GM12891 (cell line): ENCODE data around the gene TTLL5.
A peak's percentile ranks its signal among the peaks of the same experiment; 100 is the strongest.

Experiments
- DNase-seq: peaks from one replicate; pipeline ENCODE4 v3.0.0; 2011; ENCODE audit warnings: low spot score; ENCODE audit not compliant: insufficient read length
- FAIRE-seq: peaks from 2 replicates; lab custom pipeline; 2011; peaks lifted over from hg19 to GRCh38; lab: Jason Lieb, UNC
- PAX5 ChIP-seq: IDR thresholded peaks from 2 replicates; pipeline ENCODE4 v1.6.1; 2011; ENCODE audit warnings: low read length, moderate library complexity, mild to moderate bottlenecking; ENCODE audit not compliant: insufficient read depth, severe bottlenecking
- POLR2A ChIP-seq: IDR thresholded peaks from 2 replicates; pipeline ENCODE4 v1.6.1; 2011; ENCODE audit warnings: low read depth, low read length, control low read depth
- POLR2AphosphoS5 ChIP-seq: IDR thresholded peaks from 2 replicates; pipeline ENCODE4 v1.6.1; 2011; ENCODE audit warnings: low read depth, low read length, control low read depth
- POU2F2 ChIP-seq: IDR thresholded peaks from 2 replicates; pipeline ENCODE4 v1.6.1; 2011; ENCODE audit warnings: low read depth, mild to moderate bottlenecking, control low read depth, low read length, moderate library complexity
- SPI1 ChIP-seq: IDR thresholded peaks from 2 replicates; pipeline ENCODE4 v1.6.1; 2011; ENCODE audit warnings: low read depth, low read length, control low read depth
- TAF1 ChIP-seq: IDR thresholded peaks from 2 replicates; pipeline ENCODE4 v1.6.1; 2011; ENCODE audit warnings: low read depth, low read length, control low read depth

TTLL5 gene

DNA sequence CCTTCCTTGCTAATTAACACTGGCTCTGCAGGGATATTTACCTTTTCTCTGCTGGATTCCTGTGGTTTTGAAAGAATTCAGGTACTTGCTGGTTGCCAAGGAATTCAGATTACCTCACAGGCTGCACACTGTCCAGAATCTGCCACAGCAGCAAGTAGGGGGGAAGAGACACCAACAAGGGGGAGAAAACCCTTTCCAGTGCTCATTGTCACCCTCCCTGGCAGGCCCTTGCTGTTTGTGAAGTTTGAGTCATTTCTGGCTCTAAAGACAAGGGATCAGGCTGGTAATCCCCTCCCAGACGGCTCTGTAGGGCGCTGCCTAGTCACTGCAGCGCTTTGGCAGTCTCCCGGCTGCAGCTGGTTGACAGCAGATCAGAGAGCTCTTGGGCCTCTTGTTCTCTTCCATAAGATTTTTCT is 50.8 kb downstream of the TTLL5 start:
- DNase-seq (no peak), FAIRE-seq (no peak)
- no peak for TF ChIP-seq TAF1
- TF ChIP-seq POU2F2 = no peak
- TF ChIP-seq POLR2AphosphoS5 = no peak
- TF ChIP-seq PAX5 = no peak
- no peak for TF ChIP-seq POLR2A
- no peak for TF ChIP-seq SPI1

DNA sequence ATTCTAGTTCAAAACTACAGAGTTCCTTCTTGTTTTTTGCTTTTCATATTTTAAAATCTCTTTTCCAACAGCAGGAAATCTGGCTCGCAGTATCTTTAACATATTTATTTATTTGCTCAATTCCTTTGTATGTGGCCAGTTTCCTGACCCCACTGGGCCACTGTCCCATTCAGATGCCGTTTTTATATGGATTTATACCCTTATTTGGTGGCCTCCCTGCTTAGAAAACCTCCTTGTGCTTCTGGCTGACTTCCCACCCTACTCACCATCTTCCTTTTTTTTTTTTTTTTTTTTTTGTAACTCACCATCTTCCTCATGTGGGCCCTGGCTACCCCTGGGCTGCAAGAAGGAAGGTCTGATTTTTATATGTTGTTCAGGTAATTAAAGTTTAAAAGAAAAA is 53.9 kb downstream of the TTLL5 start:
- TF ChIP-seq POU2F2 (no peak), POLR2AphosphoS5 (no peak), POLR2A (no peak), SPI1 (no peak), TAF1 (no peak), PAX5 (no peak)
- FAIRE-seq = no peak
- no peak for DNase-seq

DNA sequence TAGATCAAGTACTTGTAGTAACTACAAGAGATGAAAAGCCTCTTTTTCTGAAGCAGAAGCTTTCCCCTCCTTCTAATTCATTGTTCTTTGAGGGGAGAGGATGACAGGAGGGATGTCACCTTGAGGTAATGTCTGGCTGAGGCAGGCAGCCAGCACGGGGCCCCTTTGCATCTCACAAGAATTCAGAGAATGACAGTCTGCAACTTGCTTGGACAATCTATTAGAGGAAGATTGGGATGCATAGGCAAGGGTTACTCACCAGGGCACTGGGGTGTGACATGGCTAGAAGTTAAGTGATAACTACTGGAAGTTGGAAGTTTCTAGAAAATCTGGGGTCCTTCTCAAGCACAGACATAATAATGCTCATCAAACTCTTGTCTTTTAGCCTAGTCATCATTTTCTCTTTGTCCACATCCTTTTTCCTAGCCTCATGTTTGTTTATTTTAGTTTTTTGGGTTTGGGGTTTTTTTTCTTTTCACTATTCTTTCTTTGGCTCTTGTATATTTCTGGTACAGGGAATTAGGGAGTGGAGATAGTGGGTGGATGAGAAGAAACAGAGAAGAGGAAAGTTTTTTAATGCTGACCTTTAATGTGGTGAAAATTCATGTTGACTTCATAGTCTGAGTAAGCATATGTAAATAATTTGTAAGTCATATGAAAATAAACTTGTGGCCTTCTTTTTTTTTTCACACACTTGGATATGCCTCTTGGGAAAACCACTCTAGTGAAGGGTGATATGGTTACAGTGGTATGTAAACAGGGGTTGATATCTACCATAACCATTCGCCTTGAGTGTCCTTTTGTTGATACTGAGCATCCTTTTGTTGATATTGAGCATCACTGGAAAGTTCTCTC is 55.1 kb downstream of the TTLL5 start:
- FAIRE-seq (no peak), DNase-seq (no peak)
- TF ChIP-seq POLR2A (no peak), POU2F2 (no peak), POLR2AphosphoS5 (no peak), TAF1 (no peak), PAX5 (no peak), SPI1 (no peak)

DNA sequence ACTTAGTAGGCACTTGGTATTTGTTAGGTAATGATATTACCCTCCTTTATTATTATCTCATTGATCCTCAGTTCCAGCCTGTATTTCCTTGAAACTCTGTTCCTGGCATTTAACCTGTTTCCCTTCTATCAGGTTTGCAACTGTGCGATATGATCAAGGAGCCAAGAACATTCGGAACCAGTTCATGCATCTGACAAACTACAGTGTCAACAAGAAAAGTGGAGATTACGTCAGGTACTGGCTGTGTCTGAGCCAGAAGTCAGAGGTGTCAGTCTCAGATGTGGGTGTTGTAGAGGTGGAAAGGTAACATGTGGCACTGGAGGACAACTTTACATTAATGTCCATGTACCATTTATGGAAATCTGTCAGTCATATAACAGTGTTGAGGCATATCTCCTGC is 56.7 kb downstream of the TTLL5 start:
- DNase-seq (no peak), FAIRE-seq (no peak)
- no peak for TF ChIP-seq PAX5
- no peak for TF ChIP-seq SPI1
- no peak for TF ChIP-seq POLR2A
- TF ChIP-seq POLR2AphosphoS5 = no peak
- no peak for TF ChIP-seq TAF1
- no peak for TF ChIP-seq POU2F2

DNA sequence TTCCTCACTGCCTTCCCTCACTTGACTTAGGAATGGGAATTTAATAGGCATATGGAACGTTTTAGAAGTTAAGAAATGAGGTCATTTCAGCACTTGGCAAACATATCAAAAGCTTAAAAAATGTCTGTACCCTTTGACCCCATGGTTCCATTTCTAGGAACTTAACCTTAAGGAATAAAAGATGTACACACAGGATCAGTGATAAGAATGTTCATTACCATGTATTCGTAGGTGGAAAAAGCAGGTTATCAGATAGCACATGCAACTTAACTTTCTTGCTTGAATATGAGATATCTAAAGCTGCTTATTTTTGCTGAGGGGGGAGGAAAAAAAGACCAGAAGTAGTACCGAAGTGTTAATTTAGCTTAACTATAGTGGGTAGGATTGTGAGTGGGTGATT is 57.2 kb downstream of the TTLL5 start:
- FAIRE-seq (no peak), DNase-seq (no peak)
- no peak for TF ChIP-seq SPI1
- TF ChIP-seq POLR2A = no peak
- no peak for TF ChIP-seq POLR2AphosphoS5
- TF ChIP-seq PAX5 = no peak
- no peak for TF ChIP-seq TAF1
- no peak for TF ChIP-seq POU2F2

DNA sequence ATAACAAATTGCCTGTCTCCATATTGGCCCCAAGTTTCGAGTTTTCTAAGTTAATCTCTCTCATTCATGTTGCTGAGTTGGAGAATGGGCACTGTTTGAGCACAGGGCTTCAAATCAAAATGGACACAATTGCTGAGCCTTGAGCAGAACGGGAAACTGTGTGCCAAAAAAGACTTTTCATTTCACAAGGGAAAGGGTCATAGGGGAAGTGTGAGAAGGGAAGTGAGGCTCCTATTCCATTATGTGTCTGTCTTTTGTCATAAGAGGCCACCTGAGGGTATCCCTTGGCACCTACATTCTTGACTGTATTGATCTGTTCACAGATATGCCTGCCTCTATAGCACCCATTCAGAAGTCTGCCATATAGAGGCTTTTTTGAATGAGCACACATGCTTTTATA is 59.1 kb downstream of the TTLL5 start:
- TF ChIP-seq POLR2AphosphoS5 (no peak), TAF1 (no peak), POU2F2 (no peak), SPI1 (no peak), POLR2A (no peak), PAX5 (no peak)
- FAIRE-seq (no peak), DNase-seq (no peak)

DNA sequence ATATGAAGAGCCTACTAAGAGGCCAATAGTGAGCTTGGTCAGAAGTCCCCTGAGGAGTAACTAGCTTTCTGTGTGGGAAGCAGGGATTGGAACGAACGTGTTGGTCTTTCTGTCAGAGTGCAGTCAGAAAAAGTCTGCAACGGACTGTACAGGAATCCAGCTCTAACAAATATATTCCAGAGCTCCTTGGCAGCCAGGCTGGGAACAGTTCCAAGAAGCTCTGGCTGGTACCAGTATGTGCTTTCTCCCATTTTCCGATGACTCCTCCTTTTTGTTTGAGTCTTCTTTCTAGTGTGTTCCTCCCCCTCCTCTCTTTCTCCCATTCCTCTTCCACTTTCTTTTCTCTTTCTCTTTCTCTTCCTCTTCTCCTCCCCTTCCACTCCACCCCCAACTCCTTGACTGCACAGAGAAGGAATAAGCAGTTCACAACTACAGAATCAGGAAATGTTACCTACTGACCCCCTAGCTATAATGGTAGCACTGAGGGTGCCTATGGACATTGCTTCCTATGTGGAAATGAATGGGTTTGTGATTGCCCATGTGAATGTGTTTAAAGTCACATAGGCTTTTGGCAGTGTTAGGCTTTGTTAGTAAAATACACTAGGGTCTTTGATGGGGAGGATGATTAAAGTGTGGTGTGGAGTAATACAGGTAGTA is 59.9 kb downstream of the TTLL5 start:
- TF ChIP-seq SPI1 = no peak
- DNase-seq (no peak), FAIRE-seq (no peak)

DNA sequence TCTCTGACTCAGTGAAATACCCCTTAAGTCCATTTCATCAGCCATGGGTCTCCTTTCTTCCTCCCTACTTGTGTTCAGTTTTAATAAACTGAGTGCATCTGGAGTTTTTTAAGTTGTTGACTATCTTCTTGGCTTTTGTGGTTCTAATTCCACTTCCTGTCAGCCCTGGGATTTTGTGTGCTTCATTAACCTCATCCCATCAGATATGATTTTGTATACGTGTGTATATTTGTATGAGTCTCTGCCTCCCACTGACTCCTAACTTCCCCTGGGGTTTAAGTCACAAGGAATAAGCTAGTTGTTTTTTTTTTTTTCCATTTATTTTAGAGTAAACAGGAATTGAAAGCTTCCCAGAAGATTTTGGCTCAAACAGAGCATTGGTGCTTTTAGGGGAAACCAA is 62.7 kb downstream of the TTLL5 start:
- TF ChIP-seq TAF1 (no peak), SPI1 (0 out of 2 replicates have a peak, but pooled peaks have one; percentile 1)
- FAIRE-seq (no peak), DNase-seq (no peak)

DNA sequence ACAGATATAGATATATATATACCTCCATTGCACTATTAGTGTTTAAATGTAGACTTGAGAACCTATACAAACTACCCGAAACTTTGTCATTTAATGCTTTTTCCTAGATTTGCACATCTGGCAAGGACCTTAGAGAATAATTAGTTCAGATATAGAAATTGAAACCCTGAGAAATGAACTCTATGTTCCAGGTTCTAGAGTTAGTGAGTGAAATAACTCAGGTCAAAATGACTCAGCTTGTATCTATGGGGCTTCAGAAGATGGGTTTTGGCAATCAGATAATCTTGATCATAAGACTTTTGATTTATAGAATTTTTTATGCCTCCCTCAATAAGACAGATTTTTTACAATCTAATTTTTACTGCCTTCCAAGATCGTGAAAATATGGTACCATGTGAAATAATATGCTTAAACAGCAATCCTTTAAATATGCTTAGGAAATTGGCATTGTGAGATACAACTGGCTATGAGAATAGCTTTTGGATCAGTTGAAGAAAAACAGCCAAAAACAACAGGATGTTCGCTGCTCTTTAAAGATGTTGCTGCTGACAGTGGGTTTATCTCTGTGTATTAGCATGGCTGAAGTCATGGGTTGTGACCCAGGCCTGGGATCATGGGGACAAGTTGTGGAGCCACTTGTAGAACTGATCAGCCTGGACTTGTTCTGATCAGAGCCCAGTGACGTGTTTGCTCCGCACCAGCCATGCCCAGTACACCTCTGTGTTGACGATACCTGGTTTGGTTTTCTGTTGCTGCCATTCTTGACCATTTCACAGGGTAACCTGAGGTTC is 63.6 kb downstream of the TTLL5 start:
- FAIRE-seq = peak; percentile 57
- DNase-seq = no peak
- no peak for TF ChIP-seq POLR2AphosphoS5
- TF ChIP-seq POLR2A = no peak
- TF ChIP-seq SPI1 = no peak
- TF ChIP-seq POU2F2 = no peak
- TF ChIP-seq TAF1 = no peak
- TF ChIP-seq PAX5 = no peak
